Transverse colon (tissue), 4 donors: ENCODE data around the gene SPEM1. TPM values are rescaled to one million over a fixed set of nuclear protein-coding genes. Genes with fewer than 3 reads are reported as not detected.
"Not testable (repeated sequence)": the region's sequence is repeated elsewhere in the genome, so short reads cannot be mapped to it uniquely, and the experiment has no call there.

Experiments
- DNase-seq: peaks from one replicate; pipeline ENCODE4 v3.0.0-alpha.2; 2019
- H3K27ac ChIP-seq, 4 donors: fragments of 200-600 bp; sonication (generic); 2 replicates each; pipeline ENCODE4 v1.5.1; 2016 to 2018; ENCODE audit warnings: inconsistent platforms in 4 of 4
- H3K27me3 ChIP-seq: fragments of 200-600 bp; sonication (generic); 2 replicates; pipeline ENCODE4 v1.5.1; 2017; ENCODE audit warnings: inconsistent platforms
- H3K36me3 ChIP-seq, 4 donors: fragments of 200-600 bp; sonication (generic); 2 replicates each; pipeline ENCODE4 v1.5.1; 2017 to 2019; ENCODE audit warnings: inconsistent platforms in 4 of 4
- H3K4me1 ChIP-seq, 4 donors: fragments of 200-600 bp; sonication (generic); 2 replicates each; pipeline ENCODE4 v1.5.1; 2017 to 2020; ENCODE audit warnings: inconsistent platforms in 4 of 4
- H3K4me3 ChIP-seq, 4 donors: fragments of 200-600 bp; sonication (generic); 1 replicate in 1 of 4; 2 replicates in 3 of 4; pipeline versions ENCODE4 v1.5.1 to v1.6.1; 2017 to 2019; ENCODE audit warnings: inconsistent platforms in 4 of 4
- H3K9me3 ChIP-seq, 2 donors: fragments of 200-600 bp; sonication (generic); 2 replicates each; pipeline ENCODE4 v1.5.1; 2017 to 2019; ENCODE audit warnings: inconsistent platforms in 2 of 2
- CTCF ChIP-seq, 5 experiments: fragments of 200-600 bp in 3 of 5; fragments of 450-650 bp in 2 of 5; sonication (generic) in 3 of 5; IDR thresholded peaks; 1 replicate in 2 of 5; 2 replicates in 3 of 5; pipeline ENCODE4 v1.5.1; 2016 to 2017; ENCODE audit warnings: antibody characterized with exemption in 5 of 5, inconsistent platforms in 3 of 5, mild to moderate bottlenecking in 2 of 5, moderate library complexity in 1 of 5
- EP300 ChIP-seq: sonication (generic); formaldehyde crosslinking; IDR thresholded peaks from one replicate; pipeline ENCODE4 v1.6.1; 2017; ENCODE audit warnings: antibody characterized with exemption, low read depth
- POLR2A ChIP-seq: fragments of 450-650 bp; IDR thresholded peaks from one replicate; pipeline ENCODE4 v1.6.1; 2016; ENCODE audit warnings: antibody characterized with exemption, mild to moderate bottlenecking, moderate library complexity
- POLR2AphosphoS5 ChIP-seq, 3 donors: sonication (generic); formaldehyde crosslinking; IDR thresholded peaks; one replicate each; pipeline ENCODE4 v1.6.1; 2016; ENCODE audit warnings: antibody characterized with exemption in 3 of 3
- WGBS, 2 donors: methylation state at CpG; one replicate each; pipeline ENCODE4 v1.1.5; 2018; ENCODE audit warnings: low coverage in 1 of 2; 5-methylcytosine and 5-hydroxymethylcytosine counted together
- in situ Hi-C, 4 donors: fragments of 200-750 bp; cut with MboI; loops; one replicate each; pipeline versions ENCODE4 v1.15.0 to v1.15.1; 2017; ENCODE audit warnings: low sequenced_read_pairs in 3 of 4, low pct_ligation_motif_present in 1 of 4, low pct_unique_long_range_greater_than_20kb in 1 of 4
- intact Hi-C: fragments of 100-400 bp; cut with DNase I; formaldehyde crosslinking; loops from one replicate; pipeline ENCODE4 v1.15.1; 2023; ENCODE audit warnings: low total_unique reads
- total RNA-seq, 4 donors: library from RNA; depleted of rRNA; stranded (reverse); fragments of >200 nt; gene quantifications; one replicate each; pipeline ENCODE4 v1.1.0, GENCODE V29; 2016

The SPEM1 gene
- total RNA-seq, 4 donors from 2014 or later, result not detected

DNA sequence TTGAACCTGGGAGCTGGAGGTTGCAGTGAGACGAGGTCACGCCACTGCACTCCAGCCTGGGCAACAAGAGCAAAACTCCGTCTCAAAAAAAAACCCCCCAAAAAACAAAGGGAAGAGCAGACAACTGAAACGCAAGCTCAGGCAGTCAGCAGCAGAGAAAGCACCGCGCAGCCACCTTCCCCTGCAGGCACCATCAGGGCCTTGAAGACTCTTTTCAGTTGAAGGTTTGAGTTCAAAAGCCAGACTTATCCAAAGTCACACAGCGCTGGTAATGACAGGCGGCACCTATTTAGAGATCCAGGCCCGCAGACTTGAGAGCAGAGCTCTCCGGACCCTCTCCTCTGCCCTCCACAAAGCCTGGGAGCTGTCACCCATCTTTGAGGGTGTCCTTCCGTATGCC is 48.2 kb downstream of the SPEM1 start:
- H3K27me3 ChIP-seq, result no peaks in the 10 kb centered on the region
- peaks cover 0 to 22% (median 9%) of the 10 kb centered on the region in 4 donors for H3K4me1 ChIP-seq
- no peak for DNase-seq
- no peaks in the 10 kb centered on the region for H3K36me3 ChIP-seq
- WGBS, 2 donors, result 94% methylated on average over 11 of the region's 11 CpGs; no CpG with 5 or more reads in 1 of the 2 donors
- H3K27ac ChIP-seq, result no peak overlapping the region
- intact Hi-C loops, result no loop called here
- in situ Hi-C loops, result no loop called here
- no peak overlapping the region for H3K4me3 ChIP-seq
- H3K9me3 ChIP-seq, result no peaks in the 10 kb centered on the region
- TF ChIP-seq POLR2AphosphoS5 (IDR thresholded peaks at IDR 0.05) (no peak), POLR2A (no peak), CTCF (IDR thresholded peaks at IDR 0.05) (no peak), EP300 (no peak)

DNA sequence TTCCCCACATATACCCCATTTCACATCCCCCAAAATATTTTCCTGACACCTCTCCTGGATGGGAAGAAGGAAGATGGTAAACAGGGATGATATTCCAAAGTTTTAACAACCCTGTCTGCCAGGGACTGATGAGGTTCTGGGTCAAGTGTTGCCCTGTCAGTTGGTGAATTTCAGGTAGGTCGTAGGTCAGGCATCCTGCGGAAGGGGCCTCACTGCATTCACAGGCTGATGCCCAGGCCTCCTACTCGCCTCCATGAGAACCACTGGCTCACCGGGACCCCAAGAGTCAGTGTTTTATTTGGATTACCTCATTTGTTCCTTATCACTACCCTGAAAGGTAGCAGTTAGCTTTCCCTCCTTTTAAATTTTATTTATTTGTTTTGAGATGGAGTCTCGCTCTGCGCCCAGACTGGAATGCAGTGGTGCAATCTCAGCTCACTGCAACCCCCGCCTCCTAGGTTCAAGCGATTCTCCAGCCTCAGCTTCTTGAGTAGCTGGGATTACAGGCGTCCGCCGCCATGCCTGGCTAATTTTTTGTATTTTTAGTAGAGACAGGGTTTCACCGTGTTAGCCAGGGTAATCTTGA is 48.8 kb downstream of the SPEM1 start:
- 83% methylated on average over 12 of the region's 12 CpGs; no CpG with 5 or more reads in 1 of the 2 donors for WGBS, 2 donors
- TF ChIP-seq EP300 (no peak), POLR2AphosphoS5 (IDR thresholded peaks at IDR 0.05) (no peak), POLR2A (no peak), CTCF (IDR thresholded peaks at IDR 0.05) (no peak)
- no peak overlapping the region for H3K27ac ChIP-seq
- intact Hi-C loops (no loop called here), in situ Hi-C loops (no loop called here)
- DNase-seq, result no peak
- H3K4me1 ChIP-seq, result peaks cover 0 to 22% (median 9%) of the 10 kb centered on the region in 4 donors
- H3K4me3 ChIP-seq, result no peak overlapping the region
- no peaks in the 10 kb centered on the region for H3K27me3 ChIP-seq
- H3K9me3 ChIP-seq, result no peaks in the 10 kb centered on the region
- H3K36me3 ChIP-seq, result no peaks in the 10 kb centered on the region

DNA sequence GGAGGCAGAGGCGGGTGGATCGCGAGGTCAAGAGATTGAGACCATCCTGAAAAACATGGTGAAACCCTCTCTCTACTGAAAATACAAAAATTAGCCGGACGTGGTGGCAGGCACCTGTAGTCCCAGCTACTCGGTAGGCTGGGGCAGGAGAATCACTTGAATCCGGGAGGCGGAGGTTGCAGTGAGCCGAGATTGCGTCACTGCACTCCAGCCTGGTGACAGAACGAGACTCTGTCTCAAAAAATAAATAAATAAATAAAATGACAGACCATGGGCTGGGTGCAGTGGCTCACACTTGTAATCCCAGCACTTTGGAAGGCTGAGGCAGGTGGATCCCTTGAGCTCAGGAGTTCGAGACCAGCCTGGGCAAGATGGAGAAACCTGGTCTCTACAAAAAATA is 49.7 kb downstream of the SPEM1 start:
- H3K36me3 ChIP-seq, intact Hi-C loops, H3K27me3 ChIP-seq, DNase-seq, H3K4me3 ChIP-seq, H3K9me3 ChIP-seq, H3K27ac ChIP-seq, in situ Hi-C loops: not testable (repeated sequence)
- peaks cover 0 to 22% (median 9%) of the 10 kb centered on the region in 4 donors for H3K4me1 ChIP-seq
- 86 to 93% methylated on average over 10 to 12 of the region's 12 CpGs for WGBS, 2 donors

GRCh38 chr17:7470457-7470973 is 50.4 kb downstream of the SPEM1 start:
- in situ Hi-C loops, intact Hi-C loops, H3K4me3 ChIP-seq, H3K36me3 ChIP-seq, H3K9me3 ChIP-seq, DNase-seq, H3K27ac ChIP-seq, H3K27me3 ChIP-seq: not testable (repeated sequence)
- H3K4me1 ChIP-seq, result peaks cover 2 to 28% (median 11%) of the 10 kb centered on the region in 4 donors
- WGBS, 2 donors, result 79% methylated on average over 8 of the region's 8 CpGs; no CpG with 5 or more reads in 1 of the 2 donors

Other genes with a start within 250 kb of the SPEM1 start
- gene ASGR1, start 241.0 kb upstream of the SPEM1 start, total RNA-seq, result under 1 TPM in 2 of 4 donors, not detected in 2; 0.48 to 0.82 TPM
- 10 to 100 TPM in 1 of 4 donors, 1 to 10 TPM in 3; 2.4 to 15.7 (median 6.1) TPM for gene DLG4, start 200.5 kb upstream of the SPEM1 start, total RNA-seq
- gene ACADVL, start 200.4 kb upstream of the SPEM1 start, total RNA-seq, result 1,000 to 10,000 TPM in 3 of 4 donors, 100 to 1,000 TPM in 1; 877 to 3,047 (median 1,981) TPM
- 100 to 1,000 TPM in 2 of 4 donors, 10 to 100 TPM in 2; 35.9 to 182 (median 69.2) TPM for gene DVL2, start 185.8 kb upstream of the SPEM1 start, total RNA-seq
- 10 to 100 TPM; 20.6 to 33.5 (median 27.8) TPM for gene PHF23, start 180.9 kb upstream of the SPEM1 start, total RNA-seq
- 100 to 1,000 TPM; 209 to 479 (median 394) TPM for gene GABARAP, start 177.9 kb upstream of the SPEM1 start, total RNA-seq
- gene CTDNEP1, start 168.6 kb upstream of the SPEM1 start, total RNA-seq, result 100 to 1,000 TPM in 1 of 4 donors, 10 to 100 TPM in 3; 52.3 to 113 (median 60.4) TPM
- gene ELP5, start 168.1 kb upstream of the SPEM1 start, total RNA-seq, result 10 to 100 TPM in 3 of 4 donors, 1 to 10 TPM in 1; 4.9 to 36.2 (median 30.3) TPM
- 1,000 to 10,000 TPM in 1 of 4 donors, 100 to 1,000 TPM in 3; 571 to 1,162 (median 940) TPM for gene CLDN7, start 157.8 kb upstream of the SPEM1 start, total RNA-seq
- gene SLC2A4, start 138.6 kb upstream of the SPEM1 start, total RNA-seq, result 10 to 100 TPM in 3 of 4 donors, 1 to 10 TPM in 1; 9.7 to 35.5 (median 20.3) TPM
- 100 to 1,000 TPM in 1 of 4 donors, 10 to 100 TPM in 3; 23.1 to 151 (median 43.4) TPM for gene YBX2, start 125.7 kb upstream of the SPEM1 start, total RNA-seq
- gene EIF5A, start 112.7 kb upstream of the SPEM1 start, total RNA-seq, result 100 to 1,000 TPM in 3 of 4 donors, 10 to 100 TPM in 1; 91.3 to 188 (median 149) TPM
- gene GPS2, start 105.0 kb upstream of the SPEM1 start, total RNA-seq, result 100 to 1,000 TPM in 3 of 4 donors, 10 to 100 TPM in 1; 96.5 to 578 (median 150) TPM
- gene NEURL4, start 91.0 kb upstream of the SPEM1 start, total RNA-seq, result 100 to 1,000 TPM in 1 of 4 donors, 10 to 100 TPM in 3; 27.8 to 109 (median 35.0) TPM
- gene ACAP1, start 83.8 kb upstream of the SPEM1 start, total RNA-seq, result 10 to 100 TPM in 2 of 4 donors, 1 to 10 TPM in 2; 4.8 to 21.0 (median 10.0) TPM
- 10 to 100 TPM in 1 of 4 donors, 1 to 10 TPM in 3; 1.2 to 10.8 (median 7.8) TPM for gene KCTD11, start 68.2 kb upstream of the SPEM1 start, total RNA-seq
- not detected for gene TMEM95, start 65.2 kb upstream of the SPEM1 start, total RNA-seq
- 100 to 1,000 TPM in 1 of 4 donors, 10 to 100 TPM in 3; 38.9 to 110 (median 53.2) TPM for gene TNK1, start 39.2 kb upstream of the SPEM1 start, total RNA-seq
- 10 to 100 TPM; 13.2 to 32.4 (median 18.4) TPM for gene PLSCR3, start 25.8 kb upstream of the SPEM1 start, total RNA-seq
- 100 to 1,000 TPM in 2 of 4 donors, 10 to 100 TPM in 1, 1 to 10 TPM in 1; 10.0 to 129 (median 85.6) TPM for gene TMEM256, start 16.2 kb upstream of the SPEM1 start, total RNA-seq
- gene NLGN2, start 12.5 kb upstream of the SPEM1 start, total RNA-seq, result 10 to 100 TPM in 1 of 4 donors, 1 to 10 TPM in 3; 2.2 to 12.3 (median 3.9) TPM
- not detected for gene SPEM2, start 5.3 kb downstream of the SPEM1 start, total RNA-seq
- not detected for gene SPEM3, start 8.5 kb downstream of the SPEM1 start, total RNA-seq
- 10 to 100 TPM in 3 of 4 donors, 1 to 10 TPM in 1; 8.8 to 26.1 (median 16.3) TPM for gene TMEM102, start 15.1 kb downstream of the SPEM1 start, total RNA-seq
- 1 to 10 TPM in 3 of 4 donors, not detected in 1; 1.6 to 2.4 (median 1.9) TPM for gene FGF11, start 19.2 kb downstream of the SPEM1 start, total RNA-seq
- gene CHRNB1, start 24.7 kb downstream of the SPEM1 start, total RNA-seq, result 10 to 100 TPM in 1 of 4 donors, 1 to 10 TPM in 2, not detected in 1; 5.8 to 10.3 (median 8.9) TPM
- 10 to 100 TPM; 18.3 to 48.6 (median 23.2) TPM for gene ZBTB4, start 59.3 kb downstream of the SPEM1 start, total RNA-seq
- gene SLC35G6, start 61.1 kb downstream of the SPEM1 start, total RNA-seq, result not detected
- 100 to 1,000 TPM in 3 of 4 donors, 10 to 100 TPM in 1; 91.3 to 321 (median 127) TPM for gene POLR2A, start 64.0 kb downstream of the SPEM1 start, total RNA-seq
- gene TNFSF12, start 128.7 kb downstream of the SPEM1 start, total RNA-seq, result 10 to 100 TPM; 20.8 to 53.1 (median 31.5) TPM
- 10 to 100 TPM; 19.7 to 94.3 (median 59.8) TPM for gene TNFSF13, start 138.4 kb downstream of the SPEM1 start, total RNA-seq
- 100 to 1,000 TPM in 1 of 4 donors, 10 to 100 TPM in 3; 37.0 to 159 (median 45.2) TPM for gene SENP3, start 141.6 kb downstream of the SPEM1 start, total RNA-seq
- gene CD68, start 159.3 kb downstream of the SPEM1 start, total RNA-seq, result 100 to 1,000 TPM in 1 of 4 donors, 10 to 100 TPM in 2, 1 to 10 TPM in 1; 3.8 to 102 (median 35.1) TPM
- gene MPDU1, start 163.5 kb downstream of the SPEM1 start, total RNA-seq, result 100 to 1,000 TPM in 3 of 4 donors, 10 to 100 TPM in 1; 97.9 to 312 (median 157) TPM
- 1 to 10 TPM in 2 of 4 donors, not detected in 2; 2.3 to 4.3 TPM for gene SOX15, start 169.8 kb downstream of the SPEM1 start, total RNA-seq
- gene FXR2, start 194.6 kb downstream of the SPEM1 start, total RNA-seq, result 10 to 100 TPM; 11.7 to 25.4 (median 22.4) TPM
- 100 to 1,000 TPM in 1 of 4 donors, 10 to 100 TPM in 3; 21.7 to 106 (median 67.7) TPM for gene SAT2, start 207.5 kb downstream of the SPEM1 start, total RNA-seq
- gene SHBG, start 209.8 kb downstream of the SPEM1 start, total RNA-seq, result under 1 TPM in 2 of 4 donors, not detected in 2; 0.32 to 0.41 TPM
- 10 to 100 TPM in 1 of 4 donors, 1 to 10 TPM in 1, under 1 TPM in 2; 0.40 to 20.6 (median 2.3) TPM for gene ATP1B2, start 230.6 kb downstream of the SPEM1 start, total RNA-seq